C4-2B (cell line): ENCODE measurements around the gene LHFPL2.

Source experiments
- H3K27ac ChIP-seq: fragments of 450-650 bp; 2 replicates; pipeline ENCODE4 v1.5.1; 2017
- CTCF ChIP-seq: fragments of 450-650 bp; conservative IDR thresholded peaks from 2 replicates; pipeline ENCODE4 v1.5.1; 2017; ENCODE audit warnings: mild to moderate bottlenecking
- ZFX ChIP-seq: fragments of 450-650 bp; IDR thresholded peaks from 2 replicates; pipeline ENCODE4 v1.6.1; 2017

The LHFPL2 gene

GRCh38 chr5:78497573-78498533 is 150.7 kb downstream of the LHFPL2 start:
- no peak for TF ChIP-seq CTCF
- no peak for TF ChIP-seq ZFX
- no peak overlapping the region for H3K27ac ChIP-seq

GRCh38 chr5:78496373-78496772 is 152.2 kb downstream of the LHFPL2 start:
- no peak overlapping the region for H3K27ac ChIP-seq
- TF ChIP-seq CTCF (no peak), ZFX (no peak)

- no peak overlapping the region for H3K27ac ChIP-seq
- no peak for TF ChIP-seq CTCF
- no peak for TF ChIP-seq ZFX
These were observed 152.8 kb downstream of the LHFPL2 start for GRCh38 chr5:78495800-78496199.

GRCh38 chr5:78492650-78493049 is 155.9 kb downstream of the LHFPL2 start:
- TF ChIP-seq ZFX (no peak), CTCF (no peak)

GRCh38 chr5:78492224-78492623 is 156.3 kb downstream of the LHFPL2 start:
- H3K27ac ChIP-seq: no peak overlapping the region
- TF ChIP-seq ZFX (no peak), CTCF (no peak)

More at GRCh38 chr5:78492650-78493049, 155.9 kb downstream of the LHFPL2 start:
- no peak overlapping the region for H3K27ac ChIP-seq

- no peak overlapping the region for H3K27ac ChIP-seq
- TF ChIP-seq CTCF: no peak
- TF ChIP-seq ZFX: no peak
These were observed 157.7 kb downstream of the LHFPL2 start for GRCh38 chr5:78490709-78491485.

- TF ChIP-seq CTCF: no peak
- TF ChIP-seq ZFX: no peak
- no peak overlapping the region for H3K27ac ChIP-seq
These were observed 160.7 kb downstream of the LHFPL2 start for GRCh38 chr5:78487846-78488245.
